ENCODE measurements around the gene PCNX1. TPM values are rescaled to one million over a fixed set of nuclear protein-coding genes. Genes with fewer than 3 reads are reported as not detected.

PCNX1 gene
- total RNA-seq, 5 donors from 2014 or later (not counting 1 experiment from before 2014, with no cell fraction given), result 80.8 to 140 (median 86.3) TPM

DNA sequence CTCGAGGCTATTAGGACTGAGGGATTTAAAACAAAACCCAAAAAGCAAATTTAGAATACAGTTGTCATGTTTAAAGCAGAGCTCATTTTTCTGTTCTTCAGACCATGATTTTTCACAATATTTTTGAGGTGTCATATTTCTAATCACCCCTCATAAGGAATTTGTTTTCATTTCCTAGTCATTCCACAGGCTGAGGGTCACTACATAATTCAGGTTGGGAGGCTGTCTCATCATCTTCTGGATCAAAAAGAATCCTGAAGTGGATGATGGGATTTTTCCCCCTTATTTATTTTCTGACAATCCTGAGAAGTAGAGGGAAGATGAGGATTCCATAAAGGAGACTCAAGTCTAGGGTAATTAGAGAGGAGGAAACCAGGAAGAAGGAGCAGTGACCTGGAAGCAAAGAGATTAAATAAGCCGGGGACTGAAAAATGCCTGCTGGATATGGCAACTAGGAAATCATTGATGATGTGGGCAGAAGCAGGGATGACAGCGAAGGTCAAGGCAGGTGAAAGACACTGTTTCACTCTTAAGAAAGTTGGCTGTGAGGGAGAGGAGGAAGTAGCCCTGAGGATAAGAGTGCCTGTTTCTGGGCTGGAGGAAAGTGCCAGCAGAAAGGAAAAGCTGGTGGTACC lies 9.0 kb upstream of the PCNX1 start:
- Histone ChIP-seq H3K4me1 (ENCODE audit: control insufficient read depth in 1 of 2, extremely low read depth in 1 of 2, insufficient read depth in 2 of 2, low read length in 2 of 2) (peaks cover 15 to 17% of the 10 kb centered on the region in 2 experiments), H3K9me3 (no peaks in the 10 kb centered on the region), H3K27me3 (replicated peaks in 1 of 2; ENCODE audit: control insufficient read depth in 2 of 2, extremely low read depth in 1 of 2, insufficient read depth in 2 of 2, low read length in 1 of 2) (no peaks in the 10 kb centered on the region), H3K27ac (ENCODE audit: low read length) (no peak overlapping the region), H3K36me3 (ENCODE audit: control insufficient read depth in 2 of 2, extremely low read depth in 1 of 2, insufficient read depth in 1 of 2, low read length in 1 of 2) (no peaks in the 10 kb centered on the region), H3K4me3 (ENCODE audit: control insufficient read depth in 1 of 2, extremely low read depth in 1 of 2, low read length in 1 of 2) (no peak overlapping the region)
- Mint-ChIP-seq H3K27ac (peak overlapping the region in 1 of 2 donors; percentile 50), H3K9me3 (no peaks in the 10 kb centered on the region), H3K27me3 (no peaks in the 10 kb centered on the region), H3K4me3 (no peak overlapping the region), H3K36me3 (no peaks in the 10 kb centered on the region), H3K4me1 (peaks cover 33 to 41% (median 33%) of the 10 kb centered on the region in 3 donors)
- DNase-seq (no peak), ATAC-seq (replicated peaks in 1 of 4) (no peak)
- ChIA-PET CTCF (no interaction called here), POLR2A (no interaction called here)
- 100% methylated on average over 2 of the region's 3 CpGs for WGBS (ENCODE audit: insufficient coverage)

DNA sequence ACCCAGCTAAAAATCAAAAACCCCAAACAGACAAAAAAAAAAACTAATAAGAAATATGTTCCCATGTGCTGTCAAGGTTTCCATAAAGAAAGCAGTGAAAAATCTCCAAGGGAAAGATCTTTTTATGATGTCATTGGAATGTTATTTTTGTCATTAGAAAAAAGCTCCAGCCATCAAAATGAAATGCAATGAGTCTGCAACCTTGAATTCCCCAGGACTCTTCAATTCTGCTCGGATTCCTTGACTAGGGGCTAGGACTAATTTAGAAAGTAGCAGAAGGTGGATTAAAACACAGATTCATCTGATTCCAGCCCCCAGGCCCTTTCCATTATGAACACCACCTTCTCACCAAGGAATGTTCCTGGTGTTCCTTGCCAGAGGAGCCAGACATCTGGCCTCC lies 6.0 kb upstream of the PCNX1 start:
- Histone ChIP-seq H3K4me3 (ENCODE audit: control insufficient read depth in 1 of 2, extremely low read depth in 1 of 2, low read length in 1 of 2) (no peak overlapping the region), H3K27ac (ENCODE audit: low read length) (no peak overlapping the region), H3K9me3 (no peaks in the 10 kb centered on the region), H3K36me3 (ENCODE audit: control insufficient read depth in 2 of 2, extremely low read depth in 1 of 2, insufficient read depth in 1 of 2, low read length in 1 of 2) (no peaks in the 10 kb centered on the region), H3K4me1 (ENCODE audit: control insufficient read depth in 1 of 2, extremely low read depth in 1 of 2, insufficient read depth in 2 of 2, low read length in 2 of 2) (peaks cover 0 to 2% of the 10 kb centered on the region in 2 experiments), H3K27me3 (replicated peaks in 1 of 2; ENCODE audit: control insufficient read depth in 2 of 2, extremely low read depth in 1 of 2, insufficient read depth in 2 of 2, low read length in 1 of 2) (no peaks in the 10 kb centered on the region)
- Mint-ChIP-seq H3K9me3 (no peaks in the 10 kb centered on the region), H3K4me1 (peaks cover 17 to 41% (median 29%) of the 10 kb centered on the region in 3 donors), H3K36me3 (no peaks in the 10 kb centered on the region), H3K4me3 (no peak overlapping the region), H3K27me3 (no peaks in the 10 kb centered on the region), H3K27ac (no peak overlapping the region)
- DNase-seq (no peak), ATAC-seq (replicated peaks in 1 of 4) (no peak)
- POLR2A ChIA-PET, result interaction anchor here in 1 of 2 donors (0.5 kb wide), 1 partner anchor 30 kb away, joined by 3 read pairs; no protein-coding TSS in a partner anchor
- no CpG with 5 or more reads among the region's 1 CpG for WGBS (ENCODE audit: insufficient coverage)
- CTCF ChIA-PET, result interaction anchor here (0.7 to 1.2 kb wide), 4 partner anchors 52 to 118 kb away, joined by 4 to 8 read pairs (median 7); no protein-coding TSS in a partner anchor

DNA sequence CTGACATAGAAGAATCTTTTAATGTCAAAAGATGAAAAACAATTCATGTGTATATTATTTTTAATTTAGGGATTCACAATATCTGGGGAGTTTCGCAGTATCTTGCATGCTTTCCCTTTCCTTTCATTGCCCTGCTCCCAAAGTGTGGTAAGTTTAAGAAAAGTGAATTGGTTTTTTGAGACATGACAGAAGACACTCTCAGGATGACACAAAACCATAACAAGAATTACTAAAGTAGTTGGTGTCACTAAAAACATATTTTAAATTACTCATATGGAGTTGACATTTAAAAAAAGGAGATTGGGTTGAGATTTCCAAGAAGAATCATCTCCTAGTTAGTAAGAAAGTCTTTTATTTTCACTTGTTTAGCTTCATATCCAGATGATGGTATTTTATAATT lies 5.1 kb upstream of the PCNX1 start:
- Histone ChIP-seq H3K27me3 (replicated peaks in 1 of 2; ENCODE audit: control insufficient read depth in 2 of 2, extremely low read depth in 1 of 2, insufficient read depth in 2 of 2, low read length in 1 of 2) (no peaks in the 10 kb centered on the region), H3K4me3 (ENCODE audit: control insufficient read depth in 1 of 2, extremely low read depth in 1 of 2, low read length in 1 of 2) (no peak overlapping the region), H3K4me1 (ENCODE audit: control insufficient read depth in 1 of 2, extremely low read depth in 1 of 2, insufficient read depth in 2 of 2, low read length in 2 of 2) (peaks cover 6 to 9% of the 10 kb centered on the region in 2 experiments), H3K9me3 (no peaks in the 10 kb centered on the region), H3K36me3 (ENCODE audit: control insufficient read depth in 2 of 2, extremely low read depth in 1 of 2, insufficient read depth in 1 of 2, low read length in 1 of 2) (no peaks in the 10 kb centered on the region), H3K27ac (ENCODE audit: low read length) (no peak overlapping the region)
- Mint-ChIP-seq H3K9me3 (no peaks in the 10 kb centered on the region), H3K27me3 (no peaks in the 10 kb centered on the region), H3K4me1 (peaks cover 25 to 49% (median 35%) of the 10 kb centered on the region in 3 donors), H3K27ac (no peak overlapping the region), H3K4me3 (no peak overlapping the region), H3K36me3 (no peaks in the 10 kb centered on the region)
- ATAC-seq (replicated peaks in 1 of 4) (no peak), DNase-seq (no peak)
- ChIA-PET POLR2A (interaction anchor here (0.6 kb wide), 2 partner anchors 28 to 168 kb away, joined by 3 to 4 read pairs; no protein-coding TSS in a partner anchor), CTCF (interaction anchor here (0.6 to 1.1 kb wide), 6 partner anchors 17 to 119 kb away, joined by 4 to 8 read pairs (median 6); no protein-coding TSS in a partner anchor)
- WGBS (ENCODE audit: insufficient coverage), result no CpG with 5 or more reads among the region's 1 CpG

DNA sequence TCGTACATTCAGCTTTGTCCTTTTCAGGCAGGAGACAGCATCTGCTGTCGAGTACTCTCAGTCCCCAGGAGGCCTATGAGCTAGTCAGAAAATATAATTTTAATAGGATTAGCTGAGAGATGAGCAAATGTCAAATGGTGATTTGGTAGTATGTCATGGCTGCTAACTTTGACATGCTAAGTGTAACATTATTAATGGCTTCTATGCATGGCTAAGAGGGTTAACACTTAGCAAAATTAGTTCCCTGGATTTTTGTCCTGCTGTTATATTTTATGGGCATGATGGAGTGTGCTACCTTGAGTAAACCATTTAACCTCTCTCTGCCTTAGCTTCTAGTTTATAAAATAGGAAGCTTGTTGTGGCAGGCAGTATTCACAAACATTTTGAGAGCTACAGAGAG lies 2.9 kb upstream of the PCNX1 start:
- no peak overlapping the region for H3K4me3 ChIP-seq (ENCODE audit: control insufficient read depth in 1 of 2, extremely low read depth in 1 of 2, low read length in 1 of 2)
- Mint-ChIP-seq H3K4me3 (no peak overlapping the region), H3K27me3 (no peaks in the 10 kb centered on the region), H3K9me3 (no peaks in the 10 kb centered on the region), H3K27ac (peak overlapping the region in 1 of 2 donors; percentile 23), H3K36me3 (no peaks in the 10 kb centered on the region), H3K4me1 (peaks cover 23 to 49% (median 42%) of the 10 kb centered on the region in 3 donors)
- peaks cover 6 to 14% of the 10 kb centered on the region in 2 experiments for H3K4me1 ChIP-seq (ENCODE audit: control insufficient read depth in 1 of 2, extremely low read depth in 1 of 2, insufficient read depth in 2 of 2, low read length in 2 of 2)
- ATAC-seq (replicated peaks in 1 of 4) (no peak), DNase-seq (no peak)
- 100% methylated on average over 2 of the region's 2 CpGs for WGBS (ENCODE audit: insufficient coverage)
- no peaks in the 10 kb centered on the region for H3K9me3 ChIP-seq
- no peaks in the 10 kb centered on the region for H3K27me3 ChIP-seq (replicated peaks in 1 of 2; ENCODE audit: control insufficient read depth in 2 of 2, extremely low read depth in 1 of 2, insufficient read depth in 2 of 2, low read length in 1 of 2)
- H3K36me3 ChIP-seq (ENCODE audit: control insufficient read depth in 2 of 2, extremely low read depth in 1 of 2, insufficient read depth in 1 of 2, low read length in 1 of 2), result no peaks in the 10 kb centered on the region
- CTCF ChIA-PET, result interaction anchor here (0.5 to 4.5 kb wide), 15 partner anchors 13 to 106 kb away, joined by 3 to 129 read pairs (median 4); no protein-coding TSS in a partner anchor
- POLR2A ChIA-PET, result no interaction called here
- no peak overlapping the region for H3K27ac ChIP-seq (ENCODE audit: low read length)

DNA sequence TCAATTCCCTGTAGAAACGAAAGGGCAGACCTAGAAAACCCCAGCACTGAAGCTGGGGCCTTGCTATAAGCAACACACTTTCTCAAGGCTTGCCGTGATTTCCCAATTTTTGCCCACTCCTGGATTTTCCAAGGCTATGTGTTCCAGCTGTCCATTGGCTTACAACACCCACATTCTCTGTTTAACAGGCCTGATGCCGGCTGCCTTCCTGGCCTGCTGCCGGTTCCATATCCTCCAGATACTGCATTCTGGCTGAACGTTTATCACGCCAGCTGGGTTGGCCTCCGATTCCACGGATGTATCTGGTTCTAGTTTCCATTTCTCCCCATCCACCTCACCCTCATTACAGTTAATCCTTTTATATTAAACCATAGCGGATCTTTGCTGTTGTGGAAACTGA lies 2.0 kb upstream of the PCNX1 start:
- Histone ChIP-seq H3K27ac (ENCODE audit: low read length) (peak overlapping the region; percentile 1), H3K36me3 (ENCODE audit: control insufficient read depth in 2 of 2, extremely low read depth in 1 of 2, insufficient read depth in 1 of 2, low read length in 1 of 2) (no peaks in the 10 kb centered on the region), H3K27me3 (replicated peaks in 1 of 2; ENCODE audit: control insufficient read depth in 2 of 2, extremely low read depth in 1 of 2, insufficient read depth in 2 of 2, low read length in 1 of 2) (no peaks in the 10 kb centered on the region), H3K4me1 (ENCODE audit: control insufficient read depth in 1 of 2, extremely low read depth in 1 of 2, insufficient read depth in 2 of 2, low read length in 2 of 2) (peaks cover 8 to 16% of the 10 kb centered on the region in 2 experiments), H3K4me3 (ENCODE audit: control insufficient read depth in 1 of 2, extremely low read depth in 1 of 2, low read length in 1 of 2) (no peak overlapping the region), H3K9me3 (no peaks in the 10 kb centered on the region)
- Mint-ChIP-seq H3K4me1 (peaks cover 32 to 55% (median 48%) of the 10 kb centered on the region in 3 donors), H3K4me3 (no peak overlapping the region), H3K27ac (peak overlapping the region; percentile 75 to 99), H3K36me3 (no peaks in the 10 kb centered on the region), H3K27me3 (no peaks in the 10 kb centered on the region), H3K9me3 (no peaks in the 10 kb centered on the region)
- ATAC-seq (replicated peaks in 1 of 4), result no peak
- 98% methylated on average over 8 of the region's 9 CpGs for WGBS (ENCODE audit: insufficient coverage)
- POLR2A ChIA-PET, result no interaction called here
- CTCF ChIA-PET, result interaction anchor here (0.7 to 4.5 kb wide), 23 partner anchors 9 to 295 kb away, joined by 3 to 129 read pairs (median 6); no protein-coding TSS in a partner anchor
- no peak for DNase-seq

DNA sequence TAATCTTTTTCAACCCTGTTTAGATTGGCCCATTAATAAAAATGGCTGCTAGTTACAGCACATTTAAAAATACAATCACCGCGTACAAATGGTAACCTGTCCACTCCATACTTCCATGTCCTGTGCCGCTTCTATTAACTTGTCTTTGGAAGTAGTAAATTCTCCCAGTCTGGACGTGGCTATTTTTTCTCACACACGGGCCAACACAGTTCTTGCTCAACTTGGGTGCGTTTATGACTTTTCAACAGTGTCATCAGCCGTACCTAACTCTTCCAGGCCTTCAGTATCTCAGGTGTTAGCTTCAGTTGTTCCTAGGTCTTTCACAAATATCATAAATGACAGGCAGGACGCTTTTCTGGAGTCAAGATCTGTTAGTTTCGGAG lies 475 bp upstream of the PCNX1 start:
- ChIA-PET CTCF (interaction anchor here (0.9 to 4.5 kb wide), 22 partner anchors 8 to 104 kb away, joined by 3 to 129 read pairs (median 12); partner anchors contain the start of gene MAP3K9 (in 1 of the 2)), POLR2A (interaction anchor here (0.5 to 1.2 kb wide), 3 partner anchors 19 to 92 kb away, joined by 4 to 5 read pairs (median 5); no protein-coding TSS in a partner anchor)
- 36% methylated on average over 9 of the region's 9 CpGs for WGBS (ENCODE audit: insufficient coverage)
- Mint-ChIP-seq H3K9me3 (no peaks in the 10 kb centered on the region), H3K27me3 (no peaks in the 10 kb centered on the region), H3K4me3 (peak overlapping the region; percentile 86 to 94 (median 88)), H3K4me1 (peaks cover 46 to 65% (median 61%) of the 10 kb centered on the region in 3 donors), H3K36me3 (no peaks in the 10 kb centered on the region), H3K27ac (peak overlapping the region; percentile 95 to 99)
- peaks cover 12 to 17% of the 10 kb centered on the region in 2 experiments for H3K4me1 ChIP-seq (ENCODE audit: control insufficient read depth in 1 of 2, extremely low read depth in 1 of 2, insufficient read depth in 2 of 2, low read length in 2 of 2)
- H3K9me3 ChIP-seq, result no peaks in the 10 kb centered on the region
- H3K27me3 ChIP-seq (replicated peaks in 1 of 2; ENCODE audit: control insufficient read depth in 2 of 2, extremely low read depth in 1 of 2, insufficient read depth in 2 of 2, low read length in 1 of 2), result no peaks in the 10 kb centered on the region
- H3K27ac ChIP-seq (ENCODE audit: low read length), result peak overlapping the region; percentile 90
- H3K4me3 ChIP-seq (ENCODE audit: control insufficient read depth in 1 of 2, extremely low read depth in 1 of 2, low read length in 1 of 2), result peak overlapping the region; percentile 56 to 98
- H3K36me3 ChIP-seq (ENCODE audit: control insufficient read depth in 2 of 2, extremely low read depth in 1 of 2, insufficient read depth in 1 of 2, low read length in 1 of 2), result no peaks in the 10 kb centered on the region
- DNase-seq (no peak), ATAC-seq (replicated peaks in 1 of 4) (peak in 3 of 4 experiments; percentile 0 to 1 (median 1))
